ENCODE data around the gene SEL1L3.

SEL1L3 gene

GRCh38 chr4:25727711-25728493, 134.9 kb downstream of the SEL1L3 start:
- no peak for DNase-seq

DNA sequence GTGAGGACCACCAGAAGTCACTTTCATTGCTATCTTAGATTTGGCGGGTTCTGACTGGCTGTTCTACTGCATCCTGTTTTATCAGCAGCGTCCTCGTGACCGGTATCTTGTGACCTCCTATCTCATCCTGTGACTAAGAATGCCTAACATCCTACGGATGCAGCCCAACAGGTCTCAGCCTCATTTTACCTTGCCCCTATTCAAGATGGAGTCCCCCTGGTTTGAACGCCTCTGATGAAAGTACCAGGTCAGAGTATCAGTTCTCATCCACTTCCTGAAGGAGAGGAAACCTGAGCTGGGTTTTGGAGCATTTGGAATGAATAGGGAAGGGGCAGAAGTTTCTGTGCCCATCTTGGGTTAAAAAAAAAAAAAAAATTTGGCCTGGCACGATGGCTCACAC, 136.9 kb downstream of the SEL1L3 start:
- DNase-seq: no peak

DNA sequence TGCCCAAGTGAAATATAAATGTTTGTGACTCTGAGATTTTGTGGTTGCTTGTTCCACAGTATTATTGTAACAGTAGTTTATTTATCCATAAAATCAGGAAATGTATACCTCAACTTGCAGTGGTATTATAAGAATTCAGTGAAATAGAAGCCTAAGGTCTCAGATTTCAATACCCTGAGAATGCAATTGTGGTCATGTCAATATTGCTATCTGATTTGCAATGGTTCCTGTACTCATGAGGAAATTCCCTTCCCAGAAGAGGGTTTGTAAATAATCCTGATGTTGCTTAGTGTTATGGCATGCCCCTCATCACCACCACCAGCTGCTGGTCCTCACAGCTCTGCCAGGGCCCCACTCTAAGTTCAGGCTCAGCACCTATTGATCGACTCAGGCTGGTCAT, 139.4 kb downstream of the SEL1L3 start:
- DNase-seq: no peak

DNA sequence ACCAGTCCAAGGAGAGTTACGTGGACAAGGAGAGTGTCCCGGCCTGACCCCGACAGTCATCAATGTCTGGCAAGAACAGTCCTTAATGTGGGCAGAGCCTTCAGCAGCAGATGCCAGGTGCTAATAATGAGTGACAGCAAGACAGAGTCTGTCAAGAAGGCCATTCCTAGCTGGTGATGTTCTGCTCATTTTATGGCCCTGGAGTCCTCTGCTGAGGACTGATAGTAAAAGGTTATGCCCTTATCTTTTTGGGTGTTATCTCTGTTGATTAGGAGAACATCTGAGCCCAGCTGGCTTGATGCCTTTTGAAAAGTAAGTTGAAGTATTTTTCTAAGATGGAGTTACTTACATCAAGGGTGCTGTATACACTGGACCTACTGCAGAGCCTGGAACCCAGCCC, 139.8 kb downstream of the SEL1L3 start:
- no peak for DNase-seq

DNA sequence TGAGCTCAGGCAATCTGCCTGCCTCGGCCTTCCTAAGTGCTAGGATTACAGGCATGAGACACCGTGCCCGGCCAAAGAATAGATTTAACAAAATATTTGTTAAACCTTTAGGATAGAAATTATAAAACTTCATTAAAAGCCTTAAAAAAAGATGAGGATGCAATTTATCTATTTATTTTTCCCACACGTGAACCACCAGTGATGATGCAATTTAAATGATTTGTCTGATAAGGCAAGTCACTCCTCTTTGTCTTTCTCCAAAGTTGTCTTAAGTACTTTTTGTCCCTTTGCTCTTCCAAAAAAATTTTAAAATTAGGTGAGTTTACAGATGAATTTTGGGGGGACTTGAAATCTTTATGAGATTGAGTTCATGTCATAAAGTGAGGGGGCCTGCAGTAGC, 149.0 kb downstream of the SEL1L3 start:
- no peak for DNase-seq

DNA sequence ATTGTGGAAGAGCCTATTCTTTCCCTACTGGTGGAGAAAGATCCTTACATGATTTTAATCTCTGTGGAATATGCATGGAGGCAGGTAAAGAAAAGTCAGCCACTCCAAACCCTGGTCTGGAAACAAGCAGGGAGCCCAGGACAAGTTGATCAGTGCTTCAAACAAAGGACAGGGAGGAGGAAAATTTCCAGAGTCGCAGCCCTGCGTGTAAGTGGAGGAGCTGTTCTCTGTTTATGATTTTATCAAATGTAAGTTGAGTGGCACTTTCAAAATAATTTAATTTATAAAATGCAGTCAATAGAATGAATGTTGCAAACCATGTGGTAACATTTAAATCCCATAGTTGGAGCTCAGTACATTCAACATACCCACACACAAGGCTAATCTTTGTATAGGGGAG, 150.2 kb downstream of the SEL1L3 start:
- no peak for DNase-seq

- DNase-seq: no peak
These were observed 152.2 kb downstream of the SEL1L3 start for GRCh38 chr4:25710637-25711036.

DNA sequence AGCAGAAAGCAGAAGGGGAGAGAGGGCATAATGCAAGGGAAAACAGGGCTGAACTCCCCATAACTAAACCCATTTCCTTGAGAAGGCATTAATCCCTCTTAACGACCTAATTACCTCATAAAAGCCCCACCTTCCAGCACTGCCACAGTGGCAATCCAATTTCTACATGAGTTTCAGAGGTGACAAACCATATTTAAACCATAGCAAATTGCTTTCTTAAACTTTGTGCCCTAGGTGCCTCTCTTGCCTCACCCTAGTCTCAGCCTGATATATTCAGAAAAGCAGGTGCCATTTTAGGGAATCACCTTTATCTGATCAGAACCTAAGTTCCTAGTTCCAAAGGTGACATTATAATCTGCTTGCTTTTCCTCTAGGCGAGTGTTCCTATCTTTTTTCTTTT, 158.3 kb downstream of the SEL1L3 start:
- DNase-seq: no peak

- DNase-seq: no peak
These were observed 158.9 kb downstream of the SEL1L3 start for GRCh38 chr4:25703731-25704388.

GRCh38 chr4:25702848-25703247, 159.9 kb downstream of the SEL1L3 start:
- no peak for DNase-seq

- DNase-seq: no peak
These were observed 162.1 kb downstream of the SEL1L3 start for GRCh38 chr4:25700661-25701060.

DNA sequence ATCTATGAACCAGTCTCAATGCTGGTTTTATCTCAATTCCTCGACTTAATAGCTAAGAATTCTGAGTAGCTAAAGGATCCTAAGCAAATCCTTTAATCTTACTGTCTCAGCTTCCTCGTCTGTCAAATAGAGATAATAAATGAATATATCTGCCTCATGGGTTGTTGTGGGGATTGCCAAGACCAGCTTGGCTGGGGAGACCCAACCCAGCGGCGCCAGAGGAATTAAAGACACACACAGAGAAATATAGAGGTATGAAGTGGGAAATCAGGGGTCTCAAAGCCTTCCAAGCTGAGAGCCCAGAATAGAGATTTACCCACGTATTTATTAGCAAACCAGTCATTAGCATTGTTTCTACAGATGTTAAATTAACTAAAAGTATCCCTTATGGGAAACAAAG, 165.3 kb downstream of the SEL1L3 start:
- DNase-seq: no peak
